Body of pancreas (tissue), 4 donors: ENCODE measurements around the gene BANF2.

Experiments used
- POLR2A ChIP-seq, 3 donors: fragments of 450-650 bp; IDR thresholded peaks; one replicate each; pipeline ENCODE4 v1.6.1; 2016; ENCODE audit warnings: antibody characterized with exemption in 3 of 3, mild to moderate bottlenecking in 2 of 3
- TF ChIP-seq, protein P1 (sequence below), 7 experiments: fragments of 450-650 bp in 4 of 7; fragments of 200-600 bp in 3 of 7; sonication (generic) in 3 of 7; IDR thresholded peaks; one replicate each; pipeline ENCODE4 v1.5.1; 2016 to 2019; ENCODE audit warnings: antibody characterized with exemption in 7 of 7

DNA sequence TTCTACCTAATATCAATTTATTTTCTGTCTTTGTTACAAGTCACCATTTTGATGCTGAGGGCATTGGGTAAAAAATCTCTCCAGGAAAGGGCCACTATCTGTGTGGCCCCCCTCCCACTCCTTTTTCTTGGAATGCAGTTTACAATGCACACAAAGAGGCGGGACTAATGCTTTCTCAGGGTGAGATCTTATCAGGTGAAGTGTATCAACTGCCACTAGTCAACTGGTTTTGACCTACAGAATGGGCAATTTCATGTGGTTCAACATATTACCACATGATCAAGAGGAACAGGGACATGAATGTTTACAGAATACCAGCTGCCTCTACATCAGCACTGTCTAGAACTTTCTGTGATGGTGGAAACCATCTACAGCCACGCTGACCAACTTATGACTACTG, 21.5 kb upstream of the BANF2 start:
- TF ChIP-seq, protein P1, sequence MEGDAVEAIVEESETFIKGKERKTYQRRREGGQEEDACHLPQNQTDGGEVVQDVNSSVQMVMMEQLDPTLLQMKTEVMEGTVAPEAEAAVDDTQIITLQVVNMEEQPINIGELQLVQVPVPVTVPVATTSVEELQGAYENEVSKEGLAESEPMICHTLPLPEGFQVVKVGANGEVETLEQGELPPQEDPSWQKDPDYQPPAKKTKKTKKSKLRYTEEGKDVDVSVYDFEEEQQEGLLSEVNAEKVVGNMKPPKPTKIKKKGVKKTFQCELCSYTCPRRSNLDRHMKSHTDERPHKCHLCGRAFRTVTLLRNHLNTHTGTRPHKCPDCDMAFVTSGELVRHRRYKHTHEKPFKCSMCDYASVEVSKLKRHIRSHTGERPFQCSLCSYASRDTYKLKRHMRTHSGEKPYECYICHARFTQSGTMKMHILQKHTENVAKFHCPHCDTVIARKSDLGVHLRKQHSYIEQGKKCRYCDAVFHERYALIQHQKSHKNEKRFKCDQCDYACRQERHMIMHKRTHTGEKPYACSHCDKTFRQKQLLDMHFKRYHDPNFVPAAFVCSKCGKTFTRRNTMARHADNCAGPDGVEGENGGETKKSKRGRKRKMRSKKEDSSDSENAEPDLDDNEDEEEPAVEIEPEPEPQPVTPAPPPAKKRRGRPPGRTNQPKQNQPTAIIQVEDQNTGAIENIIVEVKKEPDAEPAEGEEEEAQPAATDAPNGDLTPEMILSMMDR (IDR thresholded peaks at IDR 0.05) = no peak
- TF ChIP-seq POLR2A (IDR thresholded peaks at IDR 0.05) = peak in 1 of 3 donors; percentile 9
